ENCODE results near the gene S100A3.

DNA sequence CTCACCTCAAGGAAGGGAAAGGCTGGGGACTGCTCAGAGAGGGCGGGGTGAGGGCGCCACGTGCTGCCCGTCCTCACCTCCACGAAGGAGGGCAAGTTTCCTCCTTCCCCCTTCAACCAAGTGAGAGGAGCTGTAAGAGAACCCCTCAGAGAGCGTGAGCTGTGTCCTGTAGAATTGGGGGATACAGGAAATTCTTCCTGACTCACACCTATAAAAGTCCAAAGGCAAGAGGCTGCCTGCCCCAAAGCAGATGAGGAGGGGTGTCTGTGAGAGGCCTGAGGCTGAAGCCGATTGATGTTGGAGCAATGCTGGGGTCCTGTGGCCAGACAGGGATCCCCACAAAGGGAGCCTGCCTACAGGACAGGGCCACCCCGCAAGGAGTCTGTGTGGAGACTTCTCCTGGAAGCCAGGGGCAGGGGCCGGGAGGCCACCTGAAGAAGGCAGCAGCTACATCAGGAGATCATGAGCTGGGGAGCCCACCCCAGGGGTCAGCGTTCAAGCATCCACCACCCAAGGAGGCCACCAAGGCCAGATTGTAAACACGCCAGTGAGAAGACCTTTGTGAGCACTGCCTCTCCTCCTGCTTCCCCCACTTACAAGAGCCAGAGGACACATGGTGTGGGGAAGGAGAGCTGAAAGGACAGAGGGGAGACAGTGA lies 41.0 kb downstream of the S100A3 start:
- TF ChIP-seq, protein P1, sequence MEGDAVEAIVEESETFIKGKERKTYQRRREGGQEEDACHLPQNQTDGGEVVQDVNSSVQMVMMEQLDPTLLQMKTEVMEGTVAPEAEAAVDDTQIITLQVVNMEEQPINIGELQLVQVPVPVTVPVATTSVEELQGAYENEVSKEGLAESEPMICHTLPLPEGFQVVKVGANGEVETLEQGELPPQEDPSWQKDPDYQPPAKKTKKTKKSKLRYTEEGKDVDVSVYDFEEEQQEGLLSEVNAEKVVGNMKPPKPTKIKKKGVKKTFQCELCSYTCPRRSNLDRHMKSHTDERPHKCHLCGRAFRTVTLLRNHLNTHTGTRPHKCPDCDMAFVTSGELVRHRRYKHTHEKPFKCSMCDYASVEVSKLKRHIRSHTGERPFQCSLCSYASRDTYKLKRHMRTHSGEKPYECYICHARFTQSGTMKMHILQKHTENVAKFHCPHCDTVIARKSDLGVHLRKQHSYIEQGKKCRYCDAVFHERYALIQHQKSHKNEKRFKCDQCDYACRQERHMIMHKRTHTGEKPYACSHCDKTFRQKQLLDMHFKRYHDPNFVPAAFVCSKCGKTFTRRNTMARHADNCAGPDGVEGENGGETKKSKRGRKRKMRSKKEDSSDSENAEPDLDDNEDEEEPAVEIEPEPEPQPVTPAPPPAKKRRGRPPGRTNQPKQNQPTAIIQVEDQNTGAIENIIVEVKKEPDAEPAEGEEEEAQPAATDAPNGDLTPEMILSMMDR (IDR thresholded peaks at IDR 0.05; ENCODE audit: borderline replicate concordance, extremely low read depth, low read length, poor library complexity, severe bottlenecking) = no peak
- no peak for TF ChIP-seq EZH2 (IDR thresholded peaks at IDR 0.05; ENCODE audit: borderline replicate concordance, low read depth, low read length, severe bottlenecking)

All from DND-41 (cell line).